Common myeloid progenitor, CD34-positive (primary cell): ENCODE data around the gene SMPD3.

Experiments
- CTCF ChIA-PET: fragments of 350-600 bp; sonication (Branson Sonifier 250); formaldehyde crosslinking; loops from one replicate; lab custom pipeline; 2021; ENCODE audit warnings: antibody characterized with exemption; lab: Charles Lee
- POLR2A ChIA-PET: fragments of 350-600 bp; sonication (Branson Sonifier 250); formaldehyde crosslinking; loops from one replicate; lab custom pipeline; 2021; ENCODE audit warnings: antibody characterized with exemption; lab: Charles Lee
- DNase-seq, 3 donors: peaks; one replicate each; pipeline versions ENCODE4 v3.0.0 to v3.0.0-alpha.2; 2013
- H3K27ac ChIP-seq, 2 experiments: 1 replicate in 1 of 2; 2 replicates in 1 of 2; pipeline ENCODE4 v1.7.0; 2013; ENCODE audit warnings: inconsistent platforms in 2 of 2, low read length in 2 of 2, mild to moderate bottlenecking in 2 of 2, low read depth in 1 of 2, moderate library complexity in 1 of 2; ENCODE audit not compliant: severe bottlenecking in 2 of 2, insufficient read depth in 1 of 2, poor library complexity in 1 of 2
- H3K27me3 ChIP-seq, 5 experiments: replicated peaks in 2 of 5; 1 replicate in 3 of 5; 2 replicates in 2 of 5; pipeline versions ENCODE4 v1.6.1 to v1.7.0; 2013; ENCODE audit warnings: low read length in 4 of 5, mild to moderate bottlenecking in 2 of 5, moderate library complexity in 2 of 5, inconsistent platforms in 1 of 5; ENCODE audit not compliant: insufficient read depth in 5 of 5, control insufficient read depth in 4 of 5
- H3K36me3 ChIP-seq, 4 experiments: 1 replicate in 2 of 4; 2 replicates in 2 of 4; pipeline versions ENCODE4 v1.6.1 to v1.7.0; 2013; ENCODE audit warnings: low read length in 3 of 4, control low read depth in 1 of 4, mild to moderate bottlenecking in 1 of 4; ENCODE audit not compliant: control insufficient read depth in 4 of 4, insufficient read depth in 4 of 4
- H3K4me1 ChIP-seq, 4 experiments: 1 replicate in 3 of 4; 2 replicates in 1 of 4; pipeline versions ENCODE4 v1.6.1 to v1.7.1; 2013; ENCODE audit warnings: low read length in 3 of 4, mild to moderate bottlenecking in 3 of 4, control low read depth in 1 of 4, inconsistent platforms in 1 of 4, moderate library complexity in 1 of 4; ENCODE audit not compliant: control insufficient read depth in 4 of 4, insufficient read depth in 4 of 4; ENCODE audit errors: control extremely low read depth in 1 of 4
- H3K4me3 ChIP-seq, 7 experiments: 1 replicate in 4 of 7; 2 replicates in 3 of 7; pipeline versions ENCODE4 v1.5.1 to v1.7.0; 2013; ENCODE audit warnings: mild to moderate bottlenecking in 7 of 7, low read length in 6 of 7, moderate library complexity in 6 of 7, inconsistent platforms in 2 of 7, low read depth in 2 of 7, control low read depth in 1 of 7; ENCODE audit not compliant: insufficient read depth in 4 of 7, control insufficient read depth in 1 of 7; ENCODE audit errors: extremely low read depth in 1 of 7
- H3K9me3 ChIP-seq, 5 experiments: 1 replicate in 4 of 5; 2 replicates in 1 of 5; pipeline versions ENCODE4 v1.6.1 to v1.7.1; 2013; ENCODE audit warnings: low read length in 4 of 5, mild to moderate bottlenecking in 2 of 5, inconsistent platforms in 1 of 5, low read depth in 1 of 5, moderate library complexity in 1 of 5; ENCODE audit not compliant: control insufficient read depth in 4 of 5, insufficient read depth in 2 of 5; ENCODE audit errors: control extremely low read depth in 1 of 5
- WGBS: methylation state at CpG from one replicate; pipeline ENCODE4 v1.1.5; 2013; ENCODE audit not compliant: insufficient coverage; 5-methylcytosine and 5-hydroxymethylcytosine counted together

SMPD3 gene

GRCh38 chr16:68429076-68429854 lies 19.0 kb downstream of the SMPD3 start:
- ChIA-PET CTCF (interaction anchor here (1.2 to 5.9 kb wide), 2 partner anchors 10 to 15 kb away, joined by 3 to 30 read pairs; no protein-coding TSS in a partner anchor), POLR2A (interaction anchor here (0.5 to 0.6 kb wide), 2 partner anchors 14 to 501 kb away, joined by 4 read pairs; no protein-coding TSS in a partner anchor)
- Histone ChIP-seq H3K36me3 (no peaks in the 10 kb centered on the region), H3K9me3 (no peaks in the 10 kb centered on the region), H3K27ac (no peak overlapping the region), H3K4me1 (peaks cover 0 to 9% (median 1%) of the 10 kb centered on the region in 4 experiments), H3K4me3 (no peak overlapping the region), H3K27me3 (no peaks in the 10 kb centered on the region)
- WGBS = 75% methylated on average over 4 of the region's 4 CpGs
- DNase-seq = no peak

DNA sequence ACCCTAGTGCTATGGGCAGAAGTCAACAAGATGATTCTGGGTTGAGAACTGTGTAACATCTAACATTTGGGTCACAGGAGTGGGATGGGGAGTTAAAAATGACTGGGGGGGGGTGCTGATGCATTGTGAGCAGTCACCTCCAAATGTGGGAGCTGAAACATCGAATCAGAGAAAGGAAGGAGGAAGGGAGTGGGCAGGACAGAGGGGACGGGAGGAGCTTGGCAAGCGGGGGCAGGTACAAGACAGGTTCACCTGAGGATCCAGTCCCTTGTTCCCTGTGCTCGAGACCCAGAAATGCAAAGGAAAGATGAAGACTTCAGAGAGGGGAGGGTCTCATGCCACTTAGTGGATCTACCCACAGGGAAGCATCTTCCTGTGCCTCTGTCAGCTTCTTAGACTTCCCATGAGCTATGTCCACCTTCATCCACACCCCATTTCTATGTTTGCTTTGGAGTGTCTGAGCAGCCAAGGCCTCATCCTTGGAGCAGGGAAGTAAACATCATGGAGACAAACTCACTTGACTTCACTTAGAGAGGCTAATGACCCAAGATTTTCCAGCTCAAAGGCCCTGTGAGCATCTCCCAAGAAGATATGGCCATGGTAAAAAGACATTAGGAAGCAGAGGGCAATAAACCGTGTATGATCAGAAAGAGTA lies 20.5 kb downstream of the SMPD3 start:
- CTCF ChIA-PET = interaction anchor here (0.8 kb wide), 1 partner anchor 11 kb away, joined by 3 read pairs; no protein-coding TSS in a partner anchor
- POLR2A ChIA-PET = no interaction called here
- H3K4me1 ChIP-seq = peaks cover 0 to 9% (median 1%) of the 10 kb centered on the region in 4 experiments

DNA sequence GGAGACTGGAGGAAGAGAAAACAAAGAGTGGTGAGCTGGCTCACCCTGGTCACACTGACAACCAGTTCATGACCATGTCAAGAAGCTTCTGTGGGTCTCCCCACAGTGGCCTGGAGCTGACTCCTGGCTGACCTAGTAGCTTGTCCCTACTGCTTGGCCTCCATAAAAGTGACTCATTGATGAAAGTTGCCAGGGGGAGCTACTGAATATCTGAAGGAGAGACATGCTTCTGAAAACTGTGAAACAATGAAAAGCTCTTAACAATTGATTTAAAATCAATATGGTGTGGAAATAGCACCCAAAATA lies 22.0 kb downstream of the SMPD3 start:
- Histone ChIP-seq H3K27ac (no peak overlapping the region), H3K27me3 (no peaks in the 10 kb centered on the region), H3K36me3 (no peaks in the 10 kb centered on the region), H3K9me3 (no peaks in the 10 kb centered on the region), H3K4me3 (no peak overlapping the region), H3K4me1 (peaks cover 0 to 8% (median 1%) of the 10 kb centered on the region in 4 experiments)
- ChIA-PET CTCF (interaction anchor here (1.3 kb wide), 1 partner anchor 10 kb away, joined by 3 read pairs; no protein-coding TSS in a partner anchor), POLR2A (interaction anchor here (0.8 kb wide), 1 partner anchor 284 kb away, joined by 3 read pairs; no protein-coding TSS in a partner anchor)
- DNase-seq = no peak

More for the DNA sequence above, 20.5 kb downstream of the SMPD3 start:
- Histone ChIP-seq H3K9me3 (no peaks in the 10 kb centered on the region), H3K27ac (no peak overlapping the region), H3K36me3 (no peaks in the 10 kb centered on the region), H3K27me3 (no peaks in the 10 kb centered on the region), H3K4me3 (no peak overlapping the region)
- 98% methylated on average over 5 of the region's 5 CpGs for WGBS
- no peak for DNase-seq

GRCh38 chr16:68425498-68426346 lies 22.6 kb downstream of the SMPD3 start:
- Histone ChIP-seq H3K27me3 (no peaks in the 10 kb centered on the region), H3K4me3 (no peak overlapping the region), H3K4me1 (peaks cover 0 to 2% (median 0%) of the 10 kb centered on the region in 4 experiments), H3K27ac (no peak overlapping the region), H3K9me3 (no peaks in the 10 kb centered on the region), H3K36me3 (no peaks in the 10 kb centered on the region)
- WGBS = 80% methylated on average over 7 of the region's 9 CpGs
- ChIA-PET POLR2A (no interaction called here), CTCF (interaction anchor here (1.3 kb wide), 1 partner anchor 9 kb away, joined by 3 read pairs; no protein-coding TSS in a partner anchor)
- DNase-seq = no peak

DNA sequence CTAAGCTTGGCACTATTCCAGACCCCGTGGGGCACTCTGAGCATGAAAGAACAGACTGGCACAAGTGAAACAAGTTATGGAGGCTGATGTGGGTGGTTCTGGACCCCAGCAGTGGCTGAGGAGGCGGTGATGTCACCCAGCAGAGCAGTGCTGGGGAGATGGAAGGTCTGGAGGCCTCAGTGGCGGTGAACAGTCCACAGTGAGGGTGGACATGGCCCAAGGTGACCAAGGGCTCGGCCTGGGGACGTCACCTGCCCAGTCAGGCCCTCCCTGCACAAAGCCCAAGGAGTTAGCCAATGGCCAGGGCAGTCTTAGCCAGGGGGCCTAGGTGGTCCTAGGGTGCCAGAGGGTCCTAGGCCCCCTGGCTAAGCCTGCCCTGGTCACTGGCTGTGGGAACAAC lies 24.5 kb downstream of the SMPD3 start:
- H3K4me3 ChIP-seq = no peak overlapping the region
- H3K4me1 ChIP-seq = peaks cover 0 to 3% (median 0%) of the 10 kb centered on the region in 4 experiments
- H3K36me3 ChIP-seq = no peaks in the 10 kb centered on the region
- ChIA-PET CTCF (no interaction called here), POLR2A (no interaction called here)
- H3K27ac ChIP-seq = no peak overlapping the region
- no peak for DNase-seq
- H3K27me3 ChIP-seq = no peaks in the 10 kb centered on the region
- H3K9me3 ChIP-seq = no peaks in the 10 kb centered on the region
- 98% methylated on average over 4 of the region's 5 CpGs for WGBS

GRCh38 chr16:68422396-68422960 lies 25.8 kb downstream of the SMPD3 start:
- DNase-seq = no peak
- no peaks in the 10 kb centered on the region for H3K27me3 ChIP-seq
- no peaks in the 10 kb centered on the region for H3K9me3 ChIP-seq
- CTCF ChIA-PET = interaction anchor here (0.9 to 1.4 kb wide), 2 partner anchors 9 to 11 kb away, joined by 3 read pairs; no protein-coding TSS in a partner anchor
- 83% methylated on average over 1 of the region's 4 CpGs for WGBS
- no peak overlapping the region for H3K4me3 ChIP-seq
- H3K36me3 ChIP-seq = no peaks in the 10 kb centered on the region
- H3K27ac ChIP-seq = no peak overlapping the region
- POLR2A ChIA-PET = no interaction called here
- peaks cover 2 to 16% (median 7%) of the 10 kb centered on the region in 4 experiments for H3K4me1 ChIP-seq
